ENCODE measurements around the gene MTG2. TPM values are rescaled to one million over a fixed set of nuclear protein-coding genes. Genes with fewer than 3 reads are reported as not detected.

MTG2 gene
- total RNA-seq, 1 donor from 2014 or later, result 25.2 TPM

DNA sequence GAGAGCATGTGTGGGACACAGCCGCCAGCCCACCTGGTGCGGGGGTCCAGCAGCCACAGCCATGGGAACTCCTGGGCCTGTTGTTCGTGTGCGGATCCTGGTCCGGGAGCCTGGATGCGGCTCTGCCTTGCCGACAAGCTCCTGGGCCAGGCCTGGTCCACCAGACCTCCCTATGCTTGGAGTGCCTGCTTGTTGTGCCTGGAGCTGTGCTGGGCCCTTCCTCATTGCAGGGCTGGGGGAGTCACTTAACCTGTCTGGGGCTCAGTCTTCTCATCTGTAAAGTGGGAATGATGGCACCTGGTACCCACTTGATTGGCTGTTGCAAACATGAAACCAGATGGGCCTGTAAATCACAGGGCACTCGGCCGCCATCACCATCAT lies 52.9 kb downstream of the MTG2 start:
- DNase-seq (ENCODE audit: low read depth), result no peak

DNA sequence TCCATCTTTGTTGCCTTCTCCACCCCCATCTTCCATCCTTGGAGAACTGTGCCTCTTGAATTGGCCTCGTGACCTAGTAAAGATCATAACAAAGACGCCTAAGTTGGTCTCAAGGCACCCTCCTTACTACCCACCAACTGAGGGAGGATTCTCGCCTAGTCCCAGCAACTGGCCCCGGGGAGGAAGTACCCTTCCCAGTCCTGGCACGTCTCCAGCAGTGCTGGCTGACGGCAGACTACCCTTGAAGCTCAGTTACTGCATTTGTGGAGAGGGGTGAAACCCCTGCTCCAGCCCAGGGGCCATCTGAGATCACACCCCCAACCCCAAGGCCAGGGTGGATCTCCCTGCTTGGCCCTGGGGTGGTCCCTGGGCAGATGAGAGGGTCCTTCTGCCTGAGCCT lies 53.4 kb downstream of the MTG2 start:
- no peak for DNase-seq (ENCODE audit: low read depth)

DNA sequence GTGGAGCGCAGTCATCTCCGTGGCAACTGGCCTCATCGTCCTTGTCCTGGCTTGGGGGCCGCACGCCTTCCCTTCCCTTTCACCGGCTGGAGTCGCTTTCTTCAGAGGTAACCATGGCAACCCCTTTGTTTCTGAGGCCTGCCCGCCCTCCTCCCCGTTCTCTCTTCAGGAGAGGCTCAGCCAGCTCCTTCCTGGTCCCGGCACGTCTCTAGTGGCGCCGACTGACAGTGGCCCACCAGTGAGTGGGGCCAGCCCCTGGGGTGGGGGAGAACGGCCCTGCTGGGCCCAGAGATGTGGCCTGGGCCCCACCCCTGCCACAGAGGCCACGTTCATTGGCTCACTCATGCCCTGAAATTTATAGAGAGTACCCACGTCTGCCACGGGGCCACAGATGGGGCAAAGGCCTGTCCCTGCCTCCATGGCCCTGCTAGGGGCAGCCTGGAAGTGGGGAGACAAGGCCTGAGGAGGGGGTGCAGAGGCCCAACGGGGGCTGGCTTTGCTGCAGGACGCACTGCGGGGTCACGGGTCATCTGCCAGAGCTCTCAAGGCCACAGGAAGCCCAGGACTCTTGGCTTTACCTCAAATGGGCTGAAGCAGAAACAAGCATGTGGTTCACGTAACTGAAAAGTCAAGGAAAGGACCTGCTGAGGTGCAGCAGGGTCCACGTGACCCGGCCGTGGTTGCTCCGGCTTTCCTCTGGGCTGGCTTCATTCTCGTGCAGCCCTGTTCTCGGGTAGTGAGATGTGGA lies 54.1 kb downstream of the MTG2 start:
- DNase-seq (ENCODE audit: low read depth), result no peak

DNA sequence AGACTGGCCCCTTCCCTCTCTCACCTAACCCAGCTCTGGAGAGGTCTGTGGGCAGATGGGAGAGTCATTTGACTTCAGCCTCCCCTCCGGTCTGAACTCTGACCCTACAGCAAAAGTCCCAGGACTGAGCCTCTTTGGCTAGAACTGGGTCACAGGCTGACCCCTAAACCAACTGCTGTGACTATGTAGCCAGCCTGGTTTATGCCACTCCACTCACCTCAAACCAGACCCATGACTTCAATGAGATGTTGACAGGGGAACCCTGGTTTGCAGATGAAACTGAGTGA lies 54.6 kb downstream of the MTG2 start:
- no peak for DNase-seq (ENCODE audit: low read depth)

DNA sequence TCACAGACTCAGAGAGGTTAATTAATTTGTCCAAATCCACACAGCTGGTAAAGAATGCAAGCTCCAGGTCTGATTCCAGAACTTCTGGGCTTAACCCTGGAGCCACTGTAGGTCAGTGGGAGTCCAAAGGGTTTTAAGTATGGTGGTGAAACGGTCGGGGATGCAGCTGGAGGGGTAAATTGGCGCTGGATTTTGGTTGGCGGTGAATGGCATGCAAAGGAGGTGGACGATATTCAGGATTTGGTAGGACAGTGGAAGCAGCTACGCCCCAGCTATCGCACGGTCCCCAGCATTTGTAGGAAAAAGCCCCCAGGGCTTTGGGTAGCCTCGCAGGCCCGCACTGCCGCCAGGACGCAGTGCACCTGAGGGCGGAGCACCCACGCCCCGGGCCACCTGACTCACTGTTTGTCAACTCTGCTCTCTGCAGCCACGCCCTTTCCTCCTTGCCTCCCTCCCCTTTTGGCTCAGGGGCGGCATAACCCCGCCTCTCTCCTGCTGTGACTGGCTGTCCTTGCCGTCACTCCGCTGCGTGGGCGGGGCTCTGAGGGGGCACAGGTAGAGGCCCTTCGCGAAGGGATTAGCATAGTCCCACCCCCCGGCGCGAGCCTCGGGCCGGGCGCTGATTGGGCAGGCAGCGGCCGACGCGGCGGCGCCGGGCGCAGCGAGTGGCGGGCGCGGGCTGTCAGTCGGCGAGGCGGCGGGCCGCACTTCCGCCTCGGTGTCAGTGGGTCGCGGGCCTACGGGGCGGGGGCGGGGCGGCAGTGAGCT lies 55.2 kb downstream of the MTG2 start, which contains the start of gene OSBPL2:
Gene OSBPL2, plus strand, starts transcription at position 721 of the 768 bp plus-strand sequence. CDS start 17,664 bp downstream, outside the sequence.
- peak; percentile 93 for DNase-seq (ENCODE audit: low read depth)

DNA sequence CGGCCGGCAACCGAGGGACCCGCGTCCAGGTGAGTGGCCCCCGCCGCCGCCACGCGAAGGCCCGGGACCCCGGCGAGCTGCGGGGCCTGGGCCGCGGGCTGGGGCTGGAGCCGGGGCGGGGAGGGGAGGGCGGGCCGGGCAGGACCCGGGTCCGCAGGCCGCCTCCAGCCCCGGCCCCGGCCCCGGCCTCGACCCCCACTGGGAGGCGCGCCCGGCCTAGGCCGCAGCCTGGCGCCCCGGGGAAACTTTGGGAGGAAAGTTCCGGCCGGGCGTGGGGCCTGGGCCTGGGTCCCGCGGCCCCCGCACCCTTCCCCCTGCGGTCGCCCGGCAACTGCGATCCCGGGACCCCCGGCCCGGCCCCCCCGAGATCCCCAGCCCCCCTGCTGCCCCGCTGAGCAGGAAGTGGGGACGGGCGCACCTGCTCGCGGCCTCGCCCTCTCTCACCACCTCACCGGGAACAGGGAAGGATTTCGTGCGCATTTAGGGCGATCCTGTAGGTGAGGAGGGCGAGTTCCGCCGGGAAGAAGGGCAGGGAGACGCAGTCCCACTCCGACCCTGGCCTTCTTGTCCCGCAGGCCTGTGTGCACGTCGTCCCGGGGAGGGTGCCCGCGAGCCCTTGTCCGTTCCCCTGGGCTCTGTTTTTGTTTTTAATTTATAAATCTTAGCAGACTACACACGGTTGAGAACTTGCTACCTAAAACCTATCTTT lies 55.9 kb downstream of the MTG2 start:
- no peak for DNase-seq (ENCODE audit: low read depth)

DNA sequence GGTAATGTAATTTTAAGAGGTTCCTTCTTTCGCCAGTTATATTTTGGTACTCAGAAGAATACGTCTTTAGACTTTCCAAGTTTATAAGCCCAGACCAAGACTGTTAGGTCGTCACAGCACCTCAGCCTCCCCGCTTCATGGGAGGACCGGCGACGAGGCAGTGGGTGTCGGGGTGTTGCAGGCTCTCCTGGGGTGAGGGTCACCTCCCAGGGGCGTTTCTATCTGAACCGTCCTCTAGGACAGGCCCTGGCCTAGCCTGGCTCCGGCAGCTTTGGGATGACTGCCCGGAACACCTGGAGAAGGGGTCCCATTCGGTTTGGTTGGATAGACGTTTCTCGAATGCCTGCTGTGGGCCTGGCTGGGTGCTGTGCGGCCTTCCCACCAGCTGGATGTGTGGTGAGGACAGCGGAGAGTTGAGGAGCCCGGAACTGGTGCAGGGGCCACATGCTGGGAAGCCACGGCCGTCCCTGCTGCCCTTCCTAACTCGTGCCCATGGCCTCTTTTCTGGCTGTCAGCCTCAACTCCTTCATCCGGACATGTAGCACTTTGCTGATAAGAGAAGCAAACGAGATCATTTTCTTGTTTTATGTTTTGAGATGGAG lies 56.6 kb downstream of the MTG2 start:
- no peak for DNase-seq (ENCODE audit: low read depth)

DNA sequence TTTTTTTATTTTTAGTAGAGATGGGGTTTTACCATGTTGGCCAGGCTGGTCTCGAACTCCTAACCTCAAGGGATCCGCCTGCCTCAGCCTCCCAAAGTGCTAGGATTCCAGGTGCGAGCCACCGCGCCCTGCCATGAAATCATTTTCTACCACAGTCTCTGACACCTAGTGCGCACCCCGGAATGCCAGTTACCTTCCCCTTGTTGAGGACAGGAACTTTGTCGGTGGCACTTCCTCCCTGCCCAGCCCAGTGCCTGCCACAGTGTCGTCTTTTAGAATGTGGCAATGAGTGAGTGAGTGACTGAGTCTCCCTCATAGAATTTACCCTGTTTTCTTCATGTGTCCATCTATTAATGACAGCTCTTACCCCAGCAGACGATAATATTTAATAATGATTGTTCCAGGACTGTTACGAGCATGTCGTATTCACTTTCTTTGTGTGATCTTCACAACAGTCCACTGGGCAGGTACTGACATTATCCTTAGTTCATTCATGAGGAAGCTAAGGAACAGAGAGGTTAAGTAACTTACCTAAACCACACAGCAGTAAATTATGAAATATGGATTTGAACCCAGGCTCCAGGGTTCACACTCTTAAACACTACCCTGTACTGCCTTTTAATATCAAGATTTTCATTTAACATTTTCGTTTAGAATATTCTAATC lies 57.3 kb downstream of the MTG2 start:
- no peak for DNase-seq (ENCODE audit: low read depth)

DNA sequence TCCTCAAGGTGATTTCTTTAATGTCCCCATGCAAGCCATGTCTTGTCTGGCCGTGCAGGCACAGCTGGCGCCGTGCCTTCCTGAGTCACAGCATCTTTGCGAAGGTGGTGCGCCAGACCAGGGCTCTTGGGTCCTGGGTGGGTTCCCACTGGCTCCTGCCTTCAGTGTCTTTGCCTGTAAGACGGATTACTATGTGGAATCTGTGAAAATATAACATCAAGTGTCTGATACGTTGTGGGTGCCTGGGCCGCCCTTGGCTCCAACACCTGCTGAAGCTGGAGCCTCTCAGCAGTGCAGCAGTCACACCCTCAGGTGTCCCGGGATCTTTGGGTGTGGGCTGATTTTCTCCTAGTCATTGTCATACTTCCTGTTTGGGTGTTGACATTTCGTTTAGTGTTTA lies 58.7 kb downstream of the MTG2 start:
- no peak for DNase-seq (ENCODE audit: low read depth)

DNA sequence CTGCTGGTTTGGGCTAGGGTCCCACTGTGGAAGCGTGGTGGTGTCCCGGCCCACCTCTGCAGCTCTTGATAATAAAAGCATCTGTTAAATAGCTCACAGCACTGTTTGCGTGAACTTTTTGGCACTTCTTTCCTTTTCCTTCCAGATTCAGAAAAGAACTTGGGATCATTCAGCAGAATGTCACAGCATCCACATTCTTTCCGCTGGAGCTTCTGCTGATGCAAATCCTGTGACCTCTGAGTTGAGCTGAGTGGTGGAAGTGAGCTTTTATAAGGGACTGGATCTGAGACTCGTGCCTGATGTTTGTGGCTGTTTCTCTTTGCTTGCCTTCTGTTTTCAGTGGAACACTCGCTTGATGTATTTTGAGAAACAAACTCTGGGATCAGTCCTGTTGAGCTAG lies 59.3 kb downstream of the MTG2 start:
- DNase-seq (ENCODE audit: low read depth), result no peak

DNA sequence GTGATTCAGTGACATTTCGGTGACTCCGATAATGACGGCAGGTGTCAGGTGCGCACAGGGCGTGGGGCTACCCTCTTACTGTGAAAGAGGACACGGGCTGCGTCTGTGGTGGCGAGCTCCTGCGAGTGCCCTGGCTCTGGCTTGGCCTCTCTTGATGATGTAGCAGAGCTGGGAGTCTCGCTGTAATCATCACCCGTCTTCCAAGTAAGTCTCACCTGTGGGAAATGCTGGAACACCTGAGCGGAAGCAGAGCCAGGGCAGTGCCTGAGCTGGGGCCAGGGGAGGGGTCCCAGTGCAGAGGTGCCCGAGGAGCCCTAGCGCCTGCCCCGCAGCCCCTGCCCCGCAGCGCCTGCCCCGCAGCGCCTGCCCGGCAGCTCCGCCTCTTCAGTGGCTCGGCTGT lies 60.3 kb downstream of the MTG2 start:
- no peak for DNase-seq (ENCODE audit: low read depth)

DNA sequence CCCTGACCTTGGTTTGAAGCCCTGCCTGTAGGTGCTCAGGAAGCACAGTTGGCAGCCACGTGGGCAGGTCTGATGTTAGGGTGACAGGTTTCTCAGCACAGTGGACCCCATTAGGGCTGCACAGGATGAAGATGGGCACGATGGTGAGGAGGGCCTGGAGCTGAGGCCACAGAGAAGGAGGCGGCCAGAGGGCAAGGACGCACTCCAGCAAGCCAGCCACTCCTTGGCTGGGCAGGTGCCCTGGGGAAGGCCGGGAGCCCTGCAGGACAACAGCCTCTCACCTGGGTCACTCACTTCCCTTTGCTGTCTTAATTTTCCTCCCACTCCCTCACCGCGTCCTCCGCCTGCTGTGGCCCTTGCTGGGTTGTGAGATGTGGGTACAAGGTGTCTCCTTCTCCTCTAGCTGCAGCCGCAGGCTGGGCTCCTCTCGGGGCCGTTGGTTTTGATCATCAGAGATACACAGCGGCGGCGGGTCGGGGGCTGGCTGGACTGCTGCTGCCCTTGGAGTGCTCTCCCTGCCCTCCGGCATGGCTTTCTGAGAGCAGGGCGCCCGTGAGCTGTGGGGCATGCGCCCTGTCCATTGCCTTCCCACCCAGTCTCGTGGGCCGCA lies 61.2 kb downstream of the MTG2 start:
- DNase-seq (ENCODE audit: low read depth), result no peak

DNA sequence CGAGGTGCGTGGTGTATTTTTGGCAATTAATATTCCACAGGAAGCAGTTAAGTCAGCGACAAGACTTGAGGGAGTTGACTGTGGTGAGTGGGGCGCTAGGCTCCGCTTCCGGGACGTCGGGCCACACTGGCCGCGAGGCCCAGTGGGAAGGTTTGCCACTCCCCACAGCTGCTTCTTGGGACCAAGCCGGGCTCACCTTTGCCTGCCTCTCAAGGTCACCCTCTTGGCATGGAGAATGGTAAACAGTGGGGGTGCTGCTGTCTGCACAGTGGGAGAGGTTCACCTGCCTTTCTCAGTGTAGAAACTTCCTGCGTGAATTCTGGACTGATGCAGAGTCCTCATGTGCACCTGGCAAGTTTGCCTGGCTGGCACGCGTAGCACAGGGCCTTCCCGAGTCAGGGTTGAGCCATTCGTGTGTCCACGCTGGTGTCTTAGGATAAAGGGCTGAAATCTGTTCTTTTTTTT lies 61.8 kb downstream of the MTG2 start:
- DNase-seq (ENCODE audit: low read depth), result no peak

DNA sequence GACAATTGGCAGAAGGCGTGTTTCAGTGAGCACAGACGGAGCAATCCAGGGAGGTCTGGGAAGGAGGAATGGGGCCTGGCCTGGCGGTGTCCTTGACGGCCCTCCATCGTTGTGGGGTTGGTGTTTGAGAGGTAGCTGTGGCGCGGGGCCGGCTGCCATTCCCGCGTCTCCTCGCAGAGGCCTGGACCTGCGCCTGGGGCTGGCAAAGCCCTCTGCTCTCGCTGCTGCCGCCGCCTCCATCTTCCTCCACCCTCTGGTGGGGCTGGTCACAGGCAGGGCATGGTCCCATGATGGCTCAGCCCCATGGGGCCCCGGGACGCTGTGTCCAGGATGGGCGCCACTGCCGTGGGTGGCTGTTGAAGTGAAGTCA lies 63.1 kb downstream of the MTG2 start:
- DNase-seq (ENCODE audit: low read depth), result no peak

DNA sequence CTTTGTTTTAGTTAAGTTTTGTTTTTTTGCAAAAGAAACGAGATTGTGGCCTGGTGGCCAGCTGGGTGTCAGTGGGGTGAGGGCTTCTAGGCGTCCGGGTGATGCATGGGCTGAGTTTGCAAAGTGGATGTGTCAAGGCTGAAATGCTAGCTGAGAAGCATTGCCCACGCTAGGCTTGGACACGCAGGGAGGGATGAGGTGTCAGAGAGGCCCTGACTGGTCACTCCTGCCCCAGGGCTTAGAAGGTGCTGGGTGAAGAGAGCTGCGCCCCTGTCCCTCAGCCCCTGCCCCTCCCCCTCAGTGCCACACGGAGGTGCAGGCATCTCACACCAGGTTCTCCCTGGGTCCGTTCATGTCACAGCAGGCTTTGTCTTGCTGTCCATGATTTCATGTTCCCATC lies 63.6 kb downstream of the MTG2 start:
- no peak for DNase-seq (ENCODE audit: low read depth)

DNA sequence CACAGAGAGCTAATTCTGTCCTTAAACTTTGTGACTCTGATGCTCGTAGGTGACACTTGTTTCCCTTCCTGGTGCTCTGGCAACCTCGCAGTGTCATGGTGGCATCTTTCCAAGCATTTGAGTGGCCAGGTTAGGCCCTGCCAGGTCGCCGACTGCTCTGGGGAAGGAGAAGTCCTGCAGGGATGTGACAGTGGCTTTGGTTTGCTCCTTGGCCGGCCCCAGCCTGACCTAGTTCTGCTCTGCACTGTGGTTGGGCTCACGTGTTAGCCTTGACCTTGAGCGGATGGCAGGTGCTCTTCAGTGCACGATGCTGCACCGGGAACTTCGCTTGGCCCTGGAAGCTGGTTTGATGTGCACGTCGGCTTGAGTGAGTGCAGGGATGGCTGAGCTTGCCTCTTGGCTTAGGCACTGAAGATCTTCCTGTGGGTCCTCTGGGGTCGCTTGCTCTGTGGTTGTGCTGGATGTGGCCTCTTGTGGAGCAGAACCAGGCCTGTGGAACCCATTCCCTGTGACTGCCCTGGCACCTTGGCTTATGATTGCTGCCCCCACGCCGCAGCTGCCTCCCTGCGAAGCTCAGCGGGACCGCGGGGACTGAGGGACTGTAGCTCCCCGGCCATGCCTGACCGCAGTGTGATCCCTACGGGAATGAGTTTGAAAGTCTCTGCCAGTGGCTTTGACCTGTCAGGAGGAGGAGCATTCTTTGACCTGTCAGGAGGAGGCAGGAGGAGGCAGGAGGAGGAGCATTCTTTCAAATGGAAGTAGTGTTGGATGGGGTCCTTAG lies 64.2 kb downstream of the MTG2 start:
- no peak for DNase-seq (ENCODE audit: low read depth)

DNA sequence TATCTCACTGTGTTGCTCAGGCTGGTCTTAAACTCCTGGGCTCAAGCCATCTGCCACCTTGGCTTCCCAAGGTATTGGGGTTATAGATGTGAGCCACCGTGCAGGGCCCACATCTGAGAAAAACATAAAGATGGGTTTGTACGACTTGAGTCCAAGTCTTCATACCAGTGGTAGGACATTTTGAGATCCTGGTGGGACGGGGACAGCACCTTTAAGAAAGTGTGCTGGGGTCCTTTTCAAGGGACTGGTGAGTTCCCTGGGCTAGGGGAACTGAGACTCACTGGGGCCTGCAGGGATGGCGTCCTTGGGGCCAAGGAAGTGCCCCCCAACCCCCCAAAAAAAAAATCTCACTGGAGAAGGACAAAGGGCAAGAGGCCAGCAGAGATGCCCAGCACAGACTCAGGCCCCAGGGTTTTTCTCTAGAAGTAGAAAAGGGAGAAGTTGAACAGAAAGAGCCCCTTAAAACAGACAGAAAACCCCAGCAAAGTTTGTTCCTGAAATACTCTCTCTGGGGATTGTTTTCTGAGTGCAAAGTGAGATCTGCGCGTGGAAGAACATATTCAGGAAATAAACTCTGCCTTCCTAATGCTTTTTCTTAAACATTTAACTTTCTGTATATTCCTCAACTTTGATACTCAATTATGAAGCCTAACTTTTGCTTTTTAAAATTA lies 66.2 kb downstream of the MTG2 start:
- DNase-seq (ENCODE audit: low read depth), result no peak

DNA sequence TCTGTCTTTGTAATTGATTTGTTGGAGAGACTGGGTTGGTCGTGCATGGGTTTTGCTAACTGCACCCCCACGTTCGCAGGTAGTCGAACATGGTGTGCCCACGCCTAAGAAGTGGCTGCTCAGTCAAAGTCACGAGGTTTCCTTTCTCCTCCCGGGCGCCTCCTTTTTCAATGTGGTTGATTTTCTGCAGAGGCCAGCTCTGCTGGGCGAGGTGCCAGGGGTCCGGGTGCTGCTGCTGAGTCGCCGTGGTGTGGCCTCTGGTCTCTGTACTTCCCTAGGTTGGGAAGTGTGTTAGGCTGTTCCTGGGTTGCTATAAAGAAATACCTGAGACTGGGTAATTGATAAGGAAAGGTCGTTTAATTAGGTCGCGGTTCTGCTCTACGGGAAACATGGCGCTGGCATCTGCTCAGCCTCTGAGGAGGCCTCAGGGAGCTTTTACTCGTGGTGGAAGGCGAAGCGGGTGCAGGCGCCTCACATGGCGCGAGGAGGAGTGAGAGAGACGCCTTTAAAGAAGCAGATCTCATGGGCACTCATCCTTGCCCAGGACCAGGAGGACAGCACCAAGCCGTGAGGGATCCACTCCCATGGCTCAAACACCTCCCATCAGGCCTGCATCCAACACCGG lies 69.6 kb downstream of the MTG2 start:
- DNase-seq (ENCODE audit: low read depth), result peak; percentile 40
